B cell (primary cell): ENCODE measurements around the gene STAG1. TPM values are rescaled to one million over a fixed set of nuclear protein-coding genes. Genes with fewer than 3 reads are reported as not detected.

Experiments
- ATAC-seq: fragments of 200-7000 bp; cut with Tn5 transposase; one replicate; pipeline ENCODE4 v1.10.0; 2021; ENCODE audit warnings: low read depth, mild to moderate bottlenecking, moderate number of reproducible peaks, moderate library complexity
- CTCF ChIA-PET: fragments of 350-600 bp; sonication (Branson Sonifier 250); formaldehyde crosslinking; loops from one replicate; lab custom pipeline; 2021; ENCODE audit warnings: antibody characterized with exemption, inconsistent platforms; lab: Charles Lee
- POLR2A ChIA-PET: fragments of 350-600 bp; sonication (Branson Sonifier 250); formaldehyde crosslinking; loops from one replicate; lab custom pipeline; 2021; ENCODE audit warnings: antibody characterized with exemption; lab: Charles Lee
- DNase-seq: peaks from one replicate; pipeline ENCODE4 v3.0.0; 2013
- H2AFZ ChIP-seq: 2 replicates; pipeline ENCODE4 v1.6.1; 2012; ENCODE audit warnings: mild to moderate bottlenecking, low read depth, low read length; ENCODE audit not compliant: insufficient read depth, poor library complexity, severe bottlenecking
- H3K27ac ChIP-seq, 2 donors: 1 replicate in 1 of 2; 2 replicates in 1 of 2; pipeline ENCODE4 v1.5.1; 2012 to 2013; ENCODE audit warnings: low read length in 2 of 2, mild to moderate bottlenecking in 2 of 2, moderate library complexity in 1 of 2
- H3K27me3 ChIP-seq, 4 experiments: fragments of 200-600 bp in 1 of 4; sonication (generic) in 1 of 4; replicated peaks in 1 of 4; 1 replicate in 2 of 4; 2 replicates in 2 of 4; pipeline versions ENCODE4 v1.6.1 to v1.7.0; 2013 to 2016; ENCODE audit warnings: low read length in 3 of 4, mild to moderate bottlenecking in 2 of 4, mixed read lengths in 1 of 4, moderate library complexity in 1 of 4; ENCODE audit not compliant: insufficient read depth in 4 of 4, control insufficient read depth in 3 of 4; ENCODE audit errors: control extremely low read depth in 1 of 4
- H3K36me3 ChIP-seq, 2 experiments: replicated peaks in 1 of 2; 1 replicate in 1 of 2; 2 replicates in 1 of 2; pipeline versions ENCODE4 v1.6.1 to v1.7.1; 2013; ENCODE audit warnings: low read length in 1 of 2; ENCODE audit not compliant: insufficient read depth in 2 of 2, control insufficient read depth in 1 of 2; ENCODE audit errors: control extremely low read depth in 1 of 2, extremely low read depth in 1 of 2
- H3K4me1 ChIP-seq, 2 donors: fragments of 200-600 bp in 1 of 2; sonication (generic) in 1 of 2; 1 replicate in 1 of 2; 2 replicates in 1 of 2; pipeline versions ENCODE4 v1.5.1 to v1.6.1; 2013 to 2017; ENCODE audit warnings: low read length in 2 of 2; ENCODE audit not compliant: control insufficient read depth in 2 of 2, insufficient read depth in 2 of 2
- H3K4me2 ChIP-seq: replicated peaks from 2 replicates; pipeline ENCODE3; 2012; ENCODE audit warnings: mild to moderate bottlenecking, low read depth, low read length; ENCODE audit not compliant: poor library complexity, severe bottlenecking
- H3K4me3 ChIP-seq, 5 experiments: fragments of 200-600 bp in 1 of 5; sonication (generic) in 1 of 5; 1 replicate in 3 of 5; 2 replicates in 2 of 5; pipeline versions ENCODE4 v1.5.1 to v1.7.0; 2011 to 2016; ENCODE audit warnings: low read length in 4 of 5, mild to moderate bottlenecking in 4 of 5, low read depth in 2 of 5, control low read depth in 1 of 5, moderate library complexity in 1 of 5; ENCODE audit not compliant: insufficient read depth in 1 of 5; ENCODE audit errors: control extremely low read depth in 1 of 5, extremely low read depth in 1 of 5
- H3K79me2 ChIP-seq: fragments of 200-600 bp; sonication (generic); one replicate; pipeline ENCODE4 v1.6.0; 2016; ENCODE audit warnings: low read length; ENCODE audit not compliant: control insufficient read depth, insufficient read depth
- H3K9ac ChIP-seq: fragments of 200-600 bp; sonication (generic); 2 replicates; pipeline ENCODE4 v1.6.1; 2017; ENCODE audit warnings: mild to moderate bottlenecking, low read length, moderate library complexity
- H3K9me3 ChIP-seq, 3 donors: one replicate each; pipeline versions ENCODE4 v1.6.1 to v1.7.1; 2013; ENCODE audit warnings: low read length in 2 of 3; ENCODE audit not compliant: control insufficient read depth in 2 of 3, insufficient read depth in 1 of 3; ENCODE audit errors: control extremely low read depth in 1 of 3
- H4K20me1 ChIP-seq: 2 replicates; pipeline ENCODE4 v1.6.0; 2012; ENCODE audit warnings: mild to moderate bottlenecking, low read length; ENCODE audit not compliant: insufficient read depth, control insufficient read depth, poor library complexity, severe bottlenecking
- H3K27ac Mint-ChIP-seq: one replicate; pipeline ENCODE4 v1.8.0; 2021; ENCODE audit warnings: mixed read lengths
- H3K27me3 Mint-ChIP-seq: one replicate; pipeline ENCODE4 v1.8.0; 2021; ENCODE audit warnings: mixed read lengths
- H3K4me1 Mint-ChIP-seq: one replicate; pipeline ENCODE4 v1.8.0; 2021; ENCODE audit warnings: mixed read lengths
- H3K4me3 Mint-ChIP-seq: one replicate; pipeline ENCODE4 v1.8.0; 2021; ENCODE audit warnings: mixed read lengths
- H3K9me3 Mint-ChIP-seq: one replicate; pipeline ENCODE4 v1.8.0; 2022; ENCODE audit warnings: mixed read lengths; ENCODE audit not compliant: insufficient read depth
- CTCF ChIP-seq: fragments of 200-600 bp; IDR thresholded peaks from one replicate; pipeline ENCODE4 v1.8.0; 2022; ENCODE audit warnings: antibody characterized with exemption, mild to moderate bottlenecking
- EZH2 ChIP-seq: IDR thresholded peaks from 2 replicates; pipeline ENCODE4 v1.6.1; 2012; ENCODE audit warnings: borderline replicate concordance, low read depth, mild to moderate bottlenecking, moderate library complexity, low read length; ENCODE audit not compliant: insufficient read depth, poor library complexity, severe bottlenecking
- intact Hi-C: fragments of 100-400 bp; cut with micrococcal nuclease; formaldehyde crosslinking; loops from one replicate; pipeline ENCODE4 v1.10.0; 2022
- polyA plus RNA-seq: library from polyadenylated mRNA; depleted of rRNA; stranded (reverse); fragments of >200 nt; gene quantifications from 2 replicates; pipeline ENCODE4 v1.2.3, GENCODE V29; 2012
- total RNA-seq, 2 donors: library from RNA; stranded (reverse); fragments of 120-200 nt in 1 of 2; gene quantifications; 1 replicate in 1 of 2; 2 replicates in 1 of 2; pipeline versions ENCODE4 v1.2.3 to v1.2.4, GENCODE V29; 2013 to 2022

Gene STAG1
- total and polyA plus RNA-seq, 2 donors (not counting 1 experiment from before 2014, with no cell fraction given), result 9.2 to 77.0 TPM

GRCh38 chr3:136730595-136731273 is 21.4 kb downstream of the STAG1 start:
- peaks cover 29 to 63% of the 10 kb centered on the region in 2 donors for H3K4me1 ChIP-seq

More at GRCh38 chr3:136730595-136731273, 21.4 kb downstream of the STAG1 start:
- Mint-ChIP-seq H3K9me3 (no peaks in the 10 kb centered on the region), H3K4me1 (peaks cover 68% of the 10 kb centered on the region), H3K27me3 (no peaks in the 10 kb centered on the region), H3K27ac (no peak overlapping the region), H3K4me3 (no peak overlapping the region)
- CTCF ChIA-PET, result interaction anchor here (0.8 to 2.7 kb wide), 3 partner anchors 21 to 339 kb away, joined by 3 to 6 read pairs (median 4); partner anchors contain the start of gene STAG1
- no peak overlapping the region for H3K9ac ChIP-seq
- POLR2A ChIA-PET, result no interaction called here
- ATAC-seq (no peak), DNase-seq (peak; percentile 11)
- H3K36me3 ChIP-seq, result no peaks in the 10 kb centered on the region
- intact Hi-C loops, result no loop called here
- H2AFZ ChIP-seq, result no peak overlapping the region
- no peak overlapping the region for H3K4me3 ChIP-seq
- H3K4me2 ChIP-seq, result peak overlapping the region; percentile 2
- H3K79me2 ChIP-seq, result peaks cover 99% of the 10 kb centered on the region
- H4K20me1 ChIP-seq, result peaks cover 95% of the 10 kb centered on the region
- no peaks in the 10 kb centered on the region for H3K9me3 ChIP-seq
- TF ChIP-seq EZH2 (no peak), CTCF (no peak)
- no peak overlapping the region for H3K27ac ChIP-seq
- H3K27me3 ChIP-seq, result no peaks in the 10 kb centered on the region
